GM12874 (cell line): ENCODE results near the gene KRT14.

Source experiments
- CTCF ChIP-seq: IDR thresholded peaks from 2 replicates; pipeline ENCODE4 v1.5.1; 2011; ENCODE audit warnings: low read depth, mild to moderate bottlenecking, control low read depth, low read length, moderate library complexity; ENCODE audit not compliant: insufficient read depth

Gene KRT14

DNA sequence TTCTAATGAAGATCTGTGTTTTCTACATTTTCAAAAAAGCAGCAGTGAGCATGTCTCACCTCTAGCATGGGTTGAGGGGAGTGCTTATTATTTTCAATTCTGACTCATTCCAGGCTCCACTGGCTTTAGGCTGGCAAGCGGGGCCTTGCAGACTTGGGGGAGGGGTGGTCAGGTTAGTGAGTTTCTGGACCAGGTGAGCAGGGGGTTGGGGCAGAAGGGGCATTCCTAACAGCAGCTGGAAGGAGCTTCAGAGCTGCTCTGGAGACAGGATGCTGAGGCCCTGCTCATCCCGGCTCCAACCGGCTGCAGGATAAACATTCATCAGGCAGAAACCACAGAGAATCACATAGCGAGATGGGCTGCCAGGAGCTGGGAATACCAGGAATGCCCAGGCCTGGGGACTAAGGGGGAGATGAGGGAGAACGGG lies 48.1 kb downstream of the KRT14 start:
- no peak for TF ChIP-seq CTCF

DNA sequence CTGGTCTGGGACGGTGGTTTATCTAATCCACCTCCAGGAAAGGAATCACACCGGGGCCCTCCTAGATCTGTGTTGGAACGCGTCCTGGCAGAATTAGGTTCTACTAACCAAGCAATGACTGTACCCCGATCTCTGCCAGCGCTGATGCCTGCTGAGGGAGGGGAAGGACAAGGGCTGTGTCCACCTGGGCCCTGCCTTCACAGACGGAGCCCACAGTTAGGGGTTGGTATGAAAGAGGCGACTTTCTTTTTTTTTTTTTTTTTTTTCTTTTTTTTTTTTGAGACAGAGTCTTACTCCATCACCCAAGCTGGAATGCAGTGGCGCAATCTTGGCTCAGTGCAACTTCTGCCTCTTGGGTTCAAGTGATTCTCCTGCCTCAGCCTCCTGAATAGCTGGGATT lies 48.7 kb downstream of the KRT14 start:
- TF ChIP-seq CTCF = no peak

DNA sequence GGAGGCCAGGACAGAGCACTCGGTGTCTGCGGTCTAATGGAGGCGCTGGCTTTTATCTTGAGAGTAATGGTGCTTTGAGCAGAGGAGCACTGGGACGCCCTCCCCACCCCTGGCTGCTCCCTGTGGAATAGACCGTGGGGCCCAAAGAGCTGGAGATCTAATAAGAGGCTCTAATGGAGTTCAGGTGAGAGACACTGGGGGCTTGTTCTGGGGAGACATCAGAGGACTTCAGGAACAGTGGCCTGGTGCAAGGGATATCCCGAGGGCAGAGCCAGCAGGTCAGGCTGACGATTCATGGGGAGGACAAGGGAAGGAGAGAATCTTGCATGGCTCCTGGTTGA lies 49.1 kb downstream of the KRT14 start:
- TF ChIP-seq CTCF = no peak

GRCh38 chr17:41536741-41537613 lies 49.7 kb downstream of the KRT14 start:
- TF ChIP-seq CTCF = no peak

DNA sequence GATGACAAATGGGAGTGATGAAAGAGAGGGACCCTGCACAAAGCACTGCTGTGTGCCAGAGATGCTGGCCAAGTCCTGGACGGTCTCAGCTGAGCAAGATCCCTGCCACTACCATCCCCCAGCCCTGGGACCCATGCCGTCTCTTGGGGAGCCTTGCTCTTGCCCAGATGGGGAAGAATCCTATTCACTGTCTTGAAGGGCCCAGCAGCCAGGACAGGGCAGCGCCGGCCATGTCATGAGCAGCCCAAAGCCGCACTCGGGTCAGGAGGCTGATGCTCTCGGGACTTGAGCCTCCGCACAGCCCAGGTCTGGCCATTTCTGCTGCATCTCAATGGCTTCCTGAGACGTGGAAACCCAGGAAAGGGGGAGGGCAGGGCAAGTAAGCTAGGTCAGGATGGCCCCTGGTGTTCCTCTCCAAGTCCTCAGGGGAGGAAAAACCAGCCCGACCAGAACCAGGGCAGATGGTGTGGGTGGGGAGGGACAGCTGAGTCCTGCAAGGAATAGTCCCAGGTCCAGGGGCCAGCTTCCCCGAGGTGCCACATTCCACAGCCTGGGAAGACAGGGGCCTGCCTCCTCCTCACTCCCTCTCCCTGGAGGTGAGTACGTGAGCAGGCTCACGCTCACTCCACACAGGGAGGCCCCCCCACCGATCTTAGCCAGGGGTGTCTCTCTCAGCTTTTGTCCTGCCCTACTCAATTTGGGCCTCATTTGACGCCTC lies 50.8 kb downstream of the KRT14 start:
- no peak for TF ChIP-seq CTCF

DNA sequence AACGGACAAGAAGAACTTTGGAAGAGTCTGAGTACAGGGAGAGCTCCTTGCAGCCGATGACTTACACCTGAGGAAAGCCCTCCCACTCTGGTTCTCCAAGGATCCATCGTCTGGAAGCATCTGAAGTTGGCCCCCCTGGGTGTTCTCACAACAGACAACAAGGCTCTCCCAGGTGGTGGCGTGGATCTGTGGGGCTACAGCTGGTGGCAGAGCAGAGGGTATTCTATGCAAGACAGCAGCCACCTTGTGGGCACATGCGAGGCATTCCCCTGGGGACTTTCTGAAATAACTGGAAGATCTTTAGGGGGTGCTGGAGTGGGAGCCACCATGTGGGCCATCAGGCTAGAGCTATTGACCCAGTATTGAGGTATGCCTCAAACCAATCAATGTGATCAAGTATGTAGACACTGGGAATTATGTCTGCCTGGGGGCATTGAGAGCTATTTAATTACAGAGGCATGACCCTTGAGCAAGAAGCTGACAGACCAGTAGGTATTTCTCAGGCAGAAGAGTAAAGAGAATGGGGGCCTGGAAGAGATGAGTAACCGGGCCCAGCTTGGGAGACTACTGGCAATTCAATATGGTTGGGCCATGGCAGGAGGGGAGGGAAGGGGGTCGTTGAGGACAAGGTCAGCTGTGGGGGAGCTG lies 51.7 kb downstream of the KRT14 start:
- TF ChIP-seq CTCF = no peak

GRCh38 chr17:41533613-41534012 lies 53.1 kb downstream of the KRT14 start:
- TF ChIP-seq CTCF = no peak
